HG02678 (cell line): ENCODE measurements around the gene ZNF407.

ENCODE experiments used
- ATAC-seq: cut with Tn5 transposase; IDR thresholded peaks from one replicate; pipeline ENCODE4 v1.9.1; 2021; ENCODE audit warnings: mild to moderate bottlenecking, moderate library complexity; ENCODE audit not compliant: unreplicated experiment

ZNF407 gene

DNA sequence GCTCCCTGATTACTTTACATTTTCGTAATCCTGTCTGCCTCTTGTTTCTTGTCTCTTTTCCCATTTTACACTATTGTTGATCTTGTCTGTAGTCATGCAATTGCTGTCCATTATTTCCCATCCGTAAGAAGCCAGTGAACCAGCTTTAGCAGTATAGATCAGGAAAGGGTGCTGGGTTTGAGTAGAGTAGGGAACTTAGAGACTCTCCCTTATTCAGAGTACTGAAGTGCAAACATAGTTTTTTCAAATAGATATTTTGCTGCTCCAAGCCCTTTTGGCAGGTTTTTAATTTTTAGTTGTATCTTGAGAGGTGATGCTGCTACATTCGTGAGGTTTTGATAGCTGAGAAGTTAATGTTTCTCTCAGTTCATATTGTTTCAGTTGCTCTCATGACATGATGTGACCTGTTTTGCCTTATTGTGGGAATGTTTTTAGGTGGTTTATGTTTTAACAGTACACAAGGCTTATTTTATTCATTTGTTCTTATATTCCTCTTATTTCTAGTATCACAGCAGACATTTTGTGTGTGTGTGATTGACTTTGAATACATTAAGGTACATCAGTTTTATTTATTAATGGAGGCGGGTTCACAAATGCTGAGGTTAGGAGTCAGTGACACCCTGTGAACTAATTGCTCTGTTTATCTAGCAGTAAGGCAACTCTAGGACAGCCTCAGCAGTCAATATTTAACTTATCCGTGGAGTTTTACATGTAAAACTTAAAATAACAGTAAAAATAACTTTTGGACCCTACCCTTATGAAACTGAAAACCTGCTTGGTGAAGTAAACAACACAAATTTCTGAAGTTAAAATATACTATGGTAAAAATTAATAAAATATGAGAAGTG lies 118.4 kb downstream of the ZNF407 start:
- no peak for ATAC-seq

DNA sequence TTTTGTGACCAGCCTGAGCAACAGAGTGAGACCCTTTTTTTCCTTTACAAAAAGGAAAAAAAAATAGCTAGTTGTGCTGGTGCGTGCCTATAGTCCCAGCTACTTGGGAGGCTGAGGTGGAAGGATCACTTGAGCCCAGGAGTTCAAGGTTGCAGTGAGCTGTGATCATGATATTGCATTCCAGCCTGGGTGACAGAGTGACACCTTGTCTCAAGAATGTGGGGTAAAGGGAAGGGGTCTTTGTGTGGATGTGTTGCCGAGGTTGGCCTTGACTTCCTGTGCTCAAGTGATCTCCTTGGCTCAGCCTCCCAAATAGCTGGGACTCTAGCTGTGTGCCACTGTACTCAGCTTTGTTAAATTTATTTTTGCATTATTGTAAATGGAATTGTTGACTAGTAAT lies 120.6 kb downstream of the ZNF407 start:
- no peak for ATAC-seq

DNA sequence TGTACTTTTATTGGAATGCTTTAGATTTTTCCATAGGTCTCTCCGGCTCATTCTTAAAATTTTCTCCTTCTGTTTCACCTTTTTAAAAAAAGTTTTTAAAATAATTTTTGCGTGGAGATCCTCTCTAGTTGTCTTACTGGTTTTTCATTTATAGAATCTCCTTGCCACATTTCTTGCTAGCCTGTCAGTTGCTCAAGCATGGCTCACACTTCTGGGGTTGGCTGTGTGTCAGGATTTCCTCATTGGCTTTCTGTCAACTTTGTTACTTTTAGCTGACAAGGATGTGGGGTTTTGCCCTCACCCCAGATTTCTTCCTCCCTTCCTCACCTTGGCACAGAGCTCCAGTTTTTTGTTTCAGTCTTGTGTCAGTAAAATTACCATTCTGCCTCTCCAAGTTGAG lies 124.6 kb downstream of the ZNF407 start:
- no peak for ATAC-seq

DNA sequence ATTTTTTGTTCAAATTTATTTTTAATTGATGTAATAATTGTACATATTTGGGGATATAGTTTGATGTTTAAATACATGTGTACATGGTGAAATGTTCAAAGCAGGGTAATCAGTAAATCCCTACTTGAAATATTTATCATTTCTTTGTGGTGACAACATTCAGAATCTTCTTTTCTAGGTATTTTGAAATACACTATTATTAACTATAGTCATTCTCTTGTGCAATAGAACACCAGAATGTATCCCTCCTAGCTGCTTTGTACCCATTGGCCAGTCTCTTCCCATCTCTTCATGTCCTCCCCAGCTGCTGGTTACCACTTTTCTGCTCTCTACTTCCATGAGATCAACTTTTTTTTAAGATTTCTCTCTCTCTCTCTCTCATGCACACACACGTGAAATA lies 126.5 kb downstream of the ZNF407 start:
- no peak for ATAC-seq

DNA sequence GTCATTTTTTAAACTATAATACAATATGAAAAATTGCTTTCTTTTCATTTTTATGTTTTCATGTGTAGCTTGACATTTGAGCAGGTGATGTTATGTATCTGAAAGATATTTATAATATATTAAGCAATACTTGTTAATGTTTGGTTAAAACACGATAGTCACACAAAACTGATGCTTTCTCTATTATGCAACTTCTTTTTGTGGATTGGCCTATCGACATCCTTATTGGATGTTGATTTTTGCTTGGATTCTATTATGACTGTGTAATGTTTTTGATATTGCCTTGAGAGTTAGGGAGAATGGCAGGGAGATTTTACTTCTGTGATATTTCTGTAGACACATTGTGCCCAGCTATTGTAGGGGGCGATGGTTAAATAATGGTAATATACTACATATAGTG lies 128.0 kb downstream of the ZNF407 start:
- ATAC-seq = no peak

DNA sequence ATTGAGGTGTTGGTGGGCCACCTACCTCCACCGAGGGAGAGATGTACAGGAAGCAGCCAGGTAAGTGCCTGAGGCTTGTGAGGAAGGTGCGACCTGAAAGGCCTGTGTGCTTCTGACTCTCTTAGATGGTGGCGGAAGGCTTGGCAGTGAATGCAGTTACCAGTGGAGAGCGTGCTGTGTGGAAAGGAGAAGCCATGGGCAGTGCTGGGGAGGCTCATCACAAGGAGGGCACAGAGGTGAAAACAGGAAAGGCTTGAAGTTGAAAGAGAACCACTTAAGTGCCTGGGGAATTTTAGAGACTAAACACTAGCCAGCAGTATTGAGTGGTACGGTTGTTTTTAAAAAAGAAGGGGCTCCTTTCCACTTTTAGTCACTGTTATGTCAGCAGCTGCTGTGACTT lies 130.9 kb downstream of the ZNF407 start:
- ATAC-seq = no peak

DNA sequence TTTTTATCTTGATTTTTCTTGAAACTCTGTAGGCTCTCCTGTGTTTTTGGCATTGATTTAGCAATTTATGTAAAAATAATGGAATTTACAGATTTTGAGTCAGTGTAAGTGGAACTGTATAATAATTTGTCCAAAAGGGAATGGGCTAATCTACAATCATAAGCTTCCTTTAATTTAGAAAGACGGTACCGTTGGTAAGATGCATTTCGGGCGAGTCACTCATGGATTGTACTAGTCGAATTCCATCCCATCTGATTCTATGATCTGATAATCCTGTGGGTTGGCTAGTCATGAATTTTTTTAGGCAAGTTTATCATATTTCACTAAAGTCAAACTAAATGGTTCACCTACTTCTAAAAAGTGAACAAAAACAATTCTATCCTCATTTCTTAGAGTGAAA lies 133.4 kb downstream of the ZNF407 start:
- ATAC-seq = no peak

DNA sequence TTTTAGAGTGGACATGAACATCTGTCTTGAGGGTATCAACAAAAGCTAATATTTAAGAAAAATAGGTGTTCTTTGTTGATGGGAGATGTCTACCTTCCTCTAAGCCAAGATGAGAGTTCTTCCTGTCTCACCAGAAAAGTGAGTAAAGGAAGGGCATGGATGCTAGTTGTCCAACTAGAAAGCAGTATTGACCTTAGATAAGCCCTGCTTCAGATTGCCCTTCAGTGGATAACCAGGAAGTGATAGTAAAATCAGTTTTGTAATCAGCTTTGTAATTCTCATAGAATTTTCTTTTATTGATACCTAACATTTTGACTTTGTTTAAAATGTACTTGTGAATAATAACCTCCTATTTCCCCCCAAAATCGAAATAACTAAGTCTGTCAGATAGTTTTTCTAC lies 134.7 kb downstream of the ZNF407 start:
- no peak for ATAC-seq

DNA sequence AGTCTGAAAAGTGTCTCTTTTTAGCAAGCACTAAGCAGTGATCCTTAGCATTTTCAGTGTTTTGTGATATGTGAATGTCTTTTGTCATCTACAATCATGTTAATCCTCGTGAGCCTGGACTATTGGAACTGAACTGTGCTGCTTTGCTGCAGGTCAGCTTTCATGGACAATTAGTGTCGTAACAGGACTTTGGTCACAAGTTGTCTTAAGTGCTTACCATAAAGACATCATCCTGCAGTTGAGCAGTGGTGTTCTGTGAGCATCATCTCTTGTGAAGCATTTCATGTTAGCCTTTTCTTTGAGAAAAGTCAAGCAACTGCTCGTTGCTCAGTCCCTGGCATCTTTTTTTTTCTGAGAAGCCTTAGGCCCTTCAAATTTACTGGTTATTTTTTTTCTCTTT lies 135.9 kb downstream of the ZNF407 start:
- ATAC-seq = no peak

DNA sequence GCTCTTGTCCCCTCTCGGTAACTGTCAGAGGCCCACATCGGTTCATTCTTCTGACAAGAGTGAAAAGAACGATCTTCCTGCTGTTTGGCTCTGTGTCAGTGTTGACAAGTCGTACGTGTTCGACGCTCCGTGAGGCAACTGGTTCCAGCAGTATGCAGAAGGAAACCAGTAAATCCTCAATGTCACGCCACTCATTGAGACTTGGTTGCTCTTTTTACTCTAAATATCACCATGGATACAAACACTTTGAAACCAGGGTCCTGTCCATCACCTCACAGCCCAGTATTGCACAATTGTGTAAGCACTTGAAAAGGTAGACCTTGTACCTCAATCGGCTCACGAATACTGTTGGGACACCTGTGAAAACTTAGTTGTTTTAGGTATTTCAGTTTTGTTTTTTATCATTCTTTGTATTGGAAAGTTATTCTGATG lies 136.4 kb downstream of the ZNF407 start:
- ATAC-seq = no peak

DNA sequence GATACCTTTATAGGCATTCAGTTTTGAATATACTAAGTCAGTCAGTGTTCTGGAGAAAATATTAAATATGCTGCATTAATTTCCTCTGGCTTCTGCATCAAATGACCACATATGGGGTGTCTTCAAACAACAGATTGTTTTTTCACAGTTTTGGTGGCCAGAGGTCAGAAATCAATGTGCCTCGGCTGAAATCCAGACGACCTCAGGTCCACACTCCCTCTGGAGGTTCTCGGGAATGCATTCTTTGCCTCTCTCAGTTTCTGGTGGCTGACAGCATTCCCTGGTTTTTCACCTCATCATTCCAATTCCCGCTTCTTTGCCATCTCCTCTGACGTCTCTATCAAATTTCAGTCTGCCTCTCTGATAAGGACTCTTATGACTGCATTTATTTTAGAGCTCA lies 142.3 kb downstream of the ZNF407 start:
- no peak for ATAC-seq

DNA sequence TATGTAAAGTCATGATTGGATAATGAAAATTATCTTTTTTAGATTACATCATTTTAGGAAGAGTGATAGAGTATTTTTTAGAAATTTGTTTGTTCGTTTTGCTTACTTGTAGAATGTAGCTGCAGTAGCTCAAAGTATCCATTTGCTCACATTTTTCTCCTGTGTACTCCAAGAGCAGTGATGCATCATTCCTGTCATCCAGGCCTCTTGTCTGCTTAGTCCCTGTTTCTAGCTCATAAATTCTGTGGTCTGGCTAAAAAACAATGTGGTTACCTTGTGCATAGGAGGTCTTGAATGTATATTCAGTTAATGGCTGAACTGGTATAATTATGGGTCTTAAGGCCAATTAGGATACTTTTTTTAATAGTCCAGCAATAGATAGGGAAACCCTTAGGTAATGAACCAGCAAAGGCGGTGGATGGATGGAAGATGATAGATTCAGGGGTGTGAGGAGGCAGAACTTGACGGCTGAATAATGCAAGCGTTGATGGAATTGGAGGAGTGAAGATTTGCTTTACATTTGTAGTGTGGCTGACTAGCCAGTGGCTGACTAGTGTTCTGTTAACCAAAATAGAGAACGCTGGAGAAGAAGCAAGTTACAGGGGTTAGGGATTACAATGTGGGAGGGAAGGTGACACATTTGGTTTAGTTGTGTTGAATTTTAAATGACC lies 145.0 kb downstream of the ZNF407 start:
- ATAC-seq = no peak

DNA sequence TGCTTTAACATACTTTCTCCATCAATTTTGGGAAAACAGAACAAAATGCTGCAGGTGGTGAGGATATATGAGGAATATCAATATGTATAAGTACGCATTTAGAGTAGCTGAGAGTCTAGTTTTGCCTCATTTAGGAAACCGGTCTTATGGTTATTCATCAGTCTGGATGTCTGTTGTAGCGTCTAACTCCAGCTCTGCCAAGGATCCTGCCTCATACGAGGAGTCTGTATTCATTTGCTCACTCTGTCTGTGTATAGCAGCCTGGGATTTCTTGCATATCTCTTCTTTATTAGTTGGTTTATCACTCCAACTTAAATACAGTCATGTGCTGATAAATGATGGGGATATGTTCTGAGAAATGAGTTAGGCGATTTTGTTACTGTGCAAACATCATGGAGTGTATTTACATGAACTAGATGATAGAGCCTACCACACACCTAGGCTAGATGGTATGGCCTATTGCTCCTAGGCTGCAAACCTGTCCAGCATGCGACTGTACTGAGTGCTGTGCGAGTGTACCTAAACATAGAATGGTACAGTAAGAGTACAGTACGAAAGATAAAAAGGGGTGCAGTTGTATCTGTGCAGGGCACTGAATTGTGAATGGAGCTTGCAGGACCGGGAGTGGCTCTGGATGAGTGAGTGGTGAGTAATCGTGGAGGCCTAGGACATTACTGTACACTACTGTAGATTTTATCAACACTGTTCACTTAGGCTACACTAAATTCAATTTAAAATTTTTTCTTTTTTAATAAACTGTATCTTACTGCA lies 148.1 kb downstream of the ZNF407 start:
- no peak for ATAC-seq

DNA sequence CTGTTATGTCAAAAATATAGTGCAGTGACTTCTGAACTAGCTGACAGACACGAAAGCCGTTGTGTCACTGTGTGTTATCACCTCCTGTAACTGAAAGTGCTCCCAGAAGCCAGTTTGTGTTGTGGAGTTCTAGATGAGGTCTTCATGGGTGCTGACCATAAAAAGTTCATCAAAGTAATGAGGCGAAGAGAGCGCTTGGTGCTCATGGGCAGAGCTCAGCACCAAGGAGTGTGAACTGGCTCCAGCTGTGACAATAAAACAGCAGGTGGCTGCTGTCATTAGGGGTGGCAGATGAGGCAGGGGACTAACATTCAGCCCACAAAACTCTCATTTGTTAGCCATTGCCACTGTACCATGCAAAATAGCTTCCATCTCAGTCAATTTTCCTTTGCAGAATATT lies 151.1 kb downstream of the ZNF407 start:
- ATAC-seq = no peak

DNA sequence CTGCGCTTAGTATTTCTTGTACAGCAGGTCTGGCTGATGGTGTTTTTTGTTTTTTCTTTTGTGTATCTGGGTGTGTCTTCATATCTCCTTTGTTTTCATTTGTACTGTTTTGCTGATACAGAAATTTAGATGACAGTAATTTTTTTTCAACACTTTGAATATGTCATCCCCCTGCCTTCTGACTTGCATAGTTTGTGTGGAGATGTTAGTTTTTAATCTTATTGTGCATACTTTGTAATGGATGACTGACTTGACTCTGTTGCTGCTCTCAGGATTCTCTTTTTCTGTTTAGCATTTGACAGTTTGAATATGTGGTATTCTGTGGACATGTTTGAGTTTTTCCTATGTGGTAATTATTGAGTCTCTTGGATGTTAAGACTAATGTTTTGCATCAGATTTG lies 161.3 kb downstream of the ZNF407 start:
- ATAC-seq = no peak

DNA sequence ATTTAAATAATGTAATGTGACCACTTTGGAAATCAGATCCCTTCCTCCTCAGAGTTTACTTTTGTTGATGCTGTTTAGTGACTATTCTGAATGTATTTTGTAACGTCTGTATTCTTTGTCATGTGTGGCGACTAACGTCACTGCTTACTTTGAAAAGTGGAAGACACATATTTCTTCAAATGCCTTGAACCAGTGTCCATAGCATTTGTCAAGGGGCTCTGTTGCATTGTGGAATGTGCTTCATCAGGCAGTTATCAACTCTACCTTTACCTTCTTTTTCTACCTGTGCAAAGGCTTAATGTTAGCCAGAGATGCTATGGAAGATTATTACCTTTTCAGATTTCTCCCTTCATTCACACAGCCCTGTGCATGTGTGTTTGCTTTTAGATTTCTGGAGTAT lies 162.4 kb downstream of the ZNF407 start:
- ATAC-seq = no peak

DNA sequence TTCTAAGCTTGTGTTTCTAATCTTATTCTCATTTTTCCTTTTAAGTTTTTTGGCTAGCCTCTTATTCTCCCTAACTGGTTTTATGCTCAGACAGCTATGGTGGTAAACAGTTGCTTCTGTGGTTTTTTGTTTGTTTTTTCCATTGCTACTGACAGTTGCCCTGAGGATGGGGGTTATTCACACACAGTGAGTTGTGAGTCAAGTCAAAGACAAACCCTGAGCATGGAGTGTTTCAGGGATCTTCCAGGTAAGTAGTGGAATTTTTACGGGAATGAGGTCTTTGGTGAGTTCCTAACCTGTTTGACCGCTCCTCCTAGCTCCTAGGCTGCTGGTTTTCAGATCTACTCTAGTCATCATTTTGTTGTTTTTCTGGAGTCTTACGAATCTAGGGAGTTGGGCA lies 162.8 kb downstream of the ZNF407 start:
- no peak for ATAC-seq

DNA sequence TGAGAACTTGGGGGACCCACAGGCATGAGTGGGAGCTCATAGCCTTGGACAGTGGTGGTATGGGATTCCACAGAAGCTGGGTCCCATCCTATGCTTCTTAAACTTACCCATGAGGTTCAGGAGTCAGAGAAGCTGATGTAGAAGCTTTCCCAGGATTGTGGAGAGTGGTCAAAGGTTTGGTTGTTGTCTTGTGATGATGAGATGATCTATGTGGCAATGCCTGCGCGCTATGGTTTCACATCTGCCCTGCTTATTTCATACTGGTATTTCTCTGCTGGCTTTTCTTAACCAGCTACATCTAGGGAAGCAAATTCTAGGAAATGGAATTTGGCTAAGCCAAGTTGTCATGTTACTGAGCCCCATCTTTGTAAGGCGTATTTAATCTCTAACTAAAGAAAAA lies 168.6 kb downstream of the ZNF407 start:
- no peak for ATAC-seq

DNA sequence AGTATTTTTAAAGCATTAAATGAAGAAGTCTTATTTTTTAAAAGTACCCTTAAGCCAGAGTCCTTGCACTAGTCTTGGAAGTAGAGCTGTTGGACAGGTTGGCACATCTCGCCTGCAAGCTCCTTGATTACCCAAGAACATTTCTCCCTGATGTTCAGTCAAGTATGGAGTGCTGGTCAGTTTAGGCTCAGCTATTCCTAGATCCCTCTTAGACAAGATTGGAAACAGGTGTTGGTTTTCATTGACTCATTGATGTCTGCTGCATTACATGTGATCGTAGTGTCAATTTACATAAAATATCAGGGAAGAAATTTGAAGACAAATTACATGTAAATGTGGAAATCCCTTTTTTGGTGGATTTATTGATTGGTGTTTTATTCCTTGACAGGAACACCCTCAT lies 170.4 kb downstream of the ZNF407 start:
- no peak for ATAC-seq

DNA sequence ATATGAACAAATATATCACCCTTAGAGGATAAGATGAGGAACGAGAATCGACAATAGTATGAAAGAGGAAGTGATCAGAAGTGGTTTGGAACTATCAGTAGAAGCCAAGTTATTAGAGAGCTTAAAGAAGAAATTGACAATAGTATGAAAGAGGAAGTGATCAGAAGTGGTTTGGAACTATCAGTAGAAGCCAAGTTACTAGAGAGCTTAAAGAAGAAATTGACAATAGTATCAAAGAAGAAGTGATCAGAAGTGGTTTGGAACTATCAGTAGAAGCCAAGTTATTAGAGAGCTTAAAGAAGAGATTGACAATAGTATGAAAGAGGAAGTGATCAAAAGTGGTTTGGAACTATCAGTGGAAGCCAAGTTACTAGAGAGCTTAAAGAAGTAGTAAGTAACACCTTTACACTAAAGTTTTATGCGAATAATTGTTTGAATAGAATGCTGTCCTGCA lies 175.5 kb downstream of the ZNF407 start:
- ATAC-seq = peak; percentile 66

DNA sequence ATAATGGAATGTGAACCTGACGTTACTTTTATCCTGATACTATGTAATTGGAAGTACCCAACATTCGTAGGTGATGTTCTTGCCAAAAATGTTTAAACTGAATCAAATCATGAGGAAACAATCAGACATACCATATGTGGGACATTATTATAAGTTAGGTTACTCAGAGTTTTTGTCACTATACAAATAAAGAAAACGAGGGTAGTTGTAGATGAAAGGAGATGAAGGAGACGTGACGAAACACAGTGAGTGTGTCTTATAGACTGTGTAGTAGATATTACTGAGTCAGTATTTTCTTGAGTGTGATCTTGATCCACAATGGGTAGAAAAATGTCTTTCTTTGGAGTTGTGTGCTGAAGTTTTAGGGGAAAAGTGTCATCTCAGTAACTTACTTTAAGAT lies 176.8 kb downstream of the ZNF407 start:
- no peak for ATAC-seq

DNA sequence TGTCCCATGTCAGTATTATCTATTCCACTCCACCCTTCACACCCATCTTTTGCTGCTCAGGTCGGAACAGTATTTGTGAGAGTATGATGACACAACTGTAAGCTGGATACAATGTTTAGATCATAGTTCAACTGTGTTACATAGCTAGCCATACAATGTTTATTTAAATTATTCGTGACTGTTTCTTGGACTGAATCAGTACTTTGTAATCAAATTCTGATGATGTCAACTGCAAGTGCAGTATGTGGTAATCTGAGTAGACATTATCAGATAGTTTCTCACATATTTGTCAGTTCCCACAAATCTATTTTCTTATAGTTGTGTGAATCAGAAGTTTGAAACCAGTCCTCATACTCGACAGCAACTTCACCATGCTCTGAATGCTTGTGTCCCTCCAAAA lies 177.6 kb downstream of the ZNF407 start:
- ATAC-seq = no peak
